Activated naive CD8-positive, alpha-beta T cell (primary cell): Measurements from ENCODE around the gene USE1.

Experiments used
- H3K27ac Mint-ChIP-seq: one replicate; pipeline ENCODE4 v1.8.0; 2021; ENCODE audit warnings: mixed read lengths
- H3K27me3 Mint-ChIP-seq: one replicate; pipeline ENCODE4 v1.8.0; 2021; ENCODE audit warnings: mixed read lengths
- H3K36me3 Mint-ChIP-seq: one replicate; pipeline ENCODE4 v1.8.0; 2021; ENCODE audit warnings: mixed read lengths
- H3K4me1 Mint-ChIP-seq: one replicate; pipeline ENCODE4 v1.8.0; 2021; ENCODE audit warnings: low read depth, mixed read lengths
- H3K4me3 Mint-ChIP-seq: one replicate; pipeline ENCODE4 v1.8.0; 2021; ENCODE audit warnings: mild to moderate bottlenecking, mixed read lengths
- H3K9me3 Mint-ChIP-seq: one replicate; pipeline ENCODE4 v1.8.0; 2021; ENCODE audit warnings: low read depth, mixed read lengths

Gene USE1

GRCh38 chr19:17237747-17238706 is 22.9 kb downstream of the USE1 start:
- no peaks in the 10 kb centered on the region for H3K9me3 Mint-ChIP-seq
- H3K27me3 Mint-ChIP-seq, result no peaks in the 10 kb centered on the region
- peak overlapping the region; percentile 52 for H3K4me3 Mint-ChIP-seq
- no peaks in the 10 kb centered on the region for H3K36me3 Mint-ChIP-seq
- H3K4me1 Mint-ChIP-seq, result peaks cover 6% of the 10 kb centered on the region
- no peak overlapping the region for H3K27ac Mint-ChIP-seq

DNA sequence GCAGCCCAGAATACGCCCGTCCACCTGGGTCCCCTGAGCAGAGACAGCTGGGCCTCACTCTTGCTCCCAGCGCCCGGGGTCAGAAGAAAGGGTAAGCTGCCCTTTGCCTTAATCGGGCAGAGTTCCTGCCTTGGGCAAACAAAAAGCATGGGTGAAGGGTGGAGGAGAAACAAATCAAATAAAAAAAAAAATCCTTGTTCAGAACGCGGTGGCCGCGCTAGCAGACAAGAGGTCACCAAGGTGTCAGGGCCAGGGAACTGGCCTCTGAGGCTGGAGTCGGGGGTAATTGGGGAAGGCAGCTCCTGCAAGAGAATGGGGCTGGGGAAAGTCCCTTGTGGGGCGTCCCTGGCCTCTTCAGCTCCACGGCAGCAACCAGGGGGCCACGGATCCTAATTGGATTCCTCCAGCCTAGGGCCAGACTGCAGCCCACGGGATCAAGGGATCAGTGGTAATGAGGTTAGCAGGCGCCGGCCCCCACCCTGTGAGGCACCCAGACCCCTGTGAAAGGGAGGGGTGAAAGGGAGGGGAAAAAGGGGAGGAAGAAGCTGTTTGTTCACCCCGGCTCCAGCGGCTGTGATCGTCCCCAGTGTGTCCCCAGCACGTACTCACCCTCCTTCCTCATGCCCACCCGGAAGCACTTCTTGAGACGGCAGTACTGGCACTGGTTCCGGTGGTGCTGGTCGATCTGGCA is 25.1 kb downstream of the USE1 start:
- Mint-ChIP-seq H3K27me3 (no peaks in the 10 kb centered on the region), H3K27ac (no peak overlapping the region), H3K36me3 (no peaks in the 10 kb centered on the region), H3K9me3 (no peaks in the 10 kb centered on the region), H3K4me3 (no peak overlapping the region), H3K4me1 (no peaks in the 10 kb centered on the region)

- Mint-ChIP-seq H3K36me3 (no peaks in the 10 kb centered on the region), H3K4me1 (no peaks in the 10 kb centered on the region), H3K9me3 (no peaks in the 10 kb centered on the region), H3K27ac (no peak overlapping the region), H3K4me3 (no peak overlapping the region), H3K27me3 (no peaks in the 10 kb centered on the region)
Observed at GRCh38 chr19:17240826-17241399, 25.8 kb downstream of the USE1 start.

GRCh38 chr19:17242431-17243208 is 27.5 kb downstream of the USE1 start:
- no peaks in the 10 kb centered on the region for H3K36me3 Mint-ChIP-seq
- no peaks in the 10 kb centered on the region for H3K9me3 Mint-ChIP-seq
- H3K27me3 Mint-ChIP-seq, result no peaks in the 10 kb centered on the region
- no peaks in the 10 kb centered on the region for H3K4me1 Mint-ChIP-seq
- H3K27ac Mint-ChIP-seq, result no peak overlapping the region
- no peak overlapping the region for H3K4me3 Mint-ChIP-seq

DNA sequence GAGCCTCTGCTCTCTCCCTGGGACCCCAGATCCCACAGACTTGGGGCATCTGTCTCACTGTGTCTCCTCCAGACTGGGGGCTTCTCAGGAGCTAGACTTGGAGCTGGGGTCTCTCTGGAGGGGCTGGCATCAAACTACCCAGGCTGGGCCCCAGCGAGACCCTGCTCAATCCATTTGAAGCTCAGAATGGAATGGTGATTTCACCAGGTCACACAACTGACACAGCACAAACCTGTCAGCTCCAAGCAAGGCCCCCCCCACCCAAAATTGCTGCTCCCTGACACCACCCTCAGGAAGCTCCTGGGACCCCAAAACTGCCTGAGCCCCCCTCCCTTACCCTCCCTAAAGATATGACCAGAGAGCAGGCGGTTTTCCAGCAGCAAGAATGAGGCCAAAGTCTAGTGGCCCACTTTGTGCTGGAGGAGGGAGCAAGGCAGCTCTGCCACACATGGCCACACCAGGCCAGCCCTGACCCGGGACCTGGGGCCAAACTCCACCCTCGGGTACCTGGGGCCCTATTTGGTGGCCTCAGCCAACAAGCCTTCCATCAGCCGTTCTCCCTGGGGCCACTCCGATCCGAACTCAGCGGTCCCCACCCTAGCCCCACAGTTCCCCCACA is 28.2 kb downstream of the USE1 start:
- no peak overlapping the region for H3K27ac Mint-ChIP-seq
- no peaks in the 10 kb centered on the region for H3K27me3 Mint-ChIP-seq
- H3K36me3 Mint-ChIP-seq, result no peaks in the 10 kb centered on the region

DNA sequence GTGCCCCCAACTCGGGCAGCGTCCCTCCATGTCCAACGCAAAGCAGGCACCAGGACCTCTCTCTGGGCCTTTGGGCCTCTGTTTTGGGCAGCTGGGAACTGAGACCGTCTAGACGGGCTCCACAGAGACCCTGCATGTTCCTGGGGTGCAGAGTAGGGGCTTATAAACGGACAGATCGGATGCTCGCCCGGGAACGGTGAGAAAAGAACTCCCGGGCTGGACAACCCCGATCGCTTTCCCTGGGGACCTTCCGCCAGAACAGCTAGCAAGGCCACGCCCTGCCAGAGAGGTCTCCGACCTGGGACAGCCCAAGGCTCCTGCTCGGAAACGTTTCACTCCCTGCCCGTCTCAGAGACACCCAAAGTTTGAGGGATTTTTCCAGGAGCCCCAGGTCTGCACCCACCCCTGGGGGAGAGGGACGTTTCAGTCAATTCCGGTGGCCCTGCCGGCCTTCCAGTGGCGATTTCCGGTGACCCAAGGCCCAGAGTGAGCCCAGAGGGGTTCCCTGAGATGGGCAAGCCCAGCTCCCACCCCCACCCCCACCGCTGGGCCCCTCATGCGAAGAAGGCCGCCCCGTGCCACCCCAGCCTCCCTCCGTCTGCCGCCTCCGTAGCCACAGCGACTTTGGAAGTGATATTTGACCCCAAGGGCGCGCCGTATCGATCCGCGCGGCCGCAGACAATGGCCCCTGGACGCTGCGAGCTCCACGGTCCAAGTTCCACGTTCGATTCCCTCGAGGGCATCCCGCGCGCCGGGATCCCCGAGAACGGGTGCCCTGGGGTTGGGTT is 28.9 kb downstream of the USE1 start:
- H3K36me3 Mint-ChIP-seq, result no peaks in the 10 kb centered on the region
- no peak overlapping the region for H3K27ac Mint-ChIP-seq
- no peaks in the 10 kb centered on the region for H3K9me3 Mint-ChIP-seq
- no peaks in the 10 kb centered on the region for H3K4me1 Mint-ChIP-seq
- peak overlapping the region; percentile 63 for H3K4me3 Mint-ChIP-seq
- H3K27me3 Mint-ChIP-seq, result no peaks in the 10 kb centered on the region

More for the DNA sequence above, 28.2 kb downstream of the USE1 start:
- Mint-ChIP-seq H3K4me3 (peak overlapping the region; percentile 42), H3K9me3 (no peaks in the 10 kb centered on the region), H3K4me1 (no peaks in the 10 kb centered on the region)

GRCh38 chr19:17244618-17245534 is 29.7 kb downstream of the USE1 start:
- no peaks in the 10 kb centered on the region for H3K9me3 Mint-ChIP-seq
- no peaks in the 10 kb centered on the region for H3K27me3 Mint-ChIP-seq
- no peaks in the 10 kb centered on the region for H3K36me3 Mint-ChIP-seq
- peak overlapping the region; percentile 63 for H3K4me3 Mint-ChIP-seq
- H3K27ac Mint-ChIP-seq, result no peak overlapping the region
- H3K4me1 Mint-ChIP-seq, result no peaks in the 10 kb centered on the region

DNA sequence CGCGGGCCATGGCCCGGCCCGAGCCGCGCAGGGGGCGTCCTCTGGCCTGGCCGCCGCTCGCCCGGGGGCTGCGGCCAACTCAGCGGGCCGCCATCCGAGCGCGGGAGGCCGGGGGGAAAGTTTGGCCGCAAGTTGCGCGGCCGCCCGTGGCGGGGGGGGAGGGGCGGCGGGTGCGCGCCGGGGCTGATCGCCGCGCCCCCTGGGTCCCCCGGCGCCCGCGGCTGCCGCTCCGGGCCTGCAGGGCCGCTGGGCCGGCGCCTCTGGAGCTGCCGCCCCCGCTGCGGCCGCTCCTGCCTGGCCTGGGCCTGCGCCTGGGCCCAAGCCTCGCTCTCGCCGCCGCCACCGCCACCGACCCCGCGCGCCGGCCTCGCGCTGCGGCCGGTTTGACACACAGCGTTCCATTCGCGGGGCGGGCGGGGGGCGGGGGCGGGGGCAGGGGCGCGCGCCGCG is 30.4 kb downstream of the USE1 start, which contains the start of gene NR2F6:
NR2F6 (minus strand) TSS at position 385 of the 450 bp plus-strand sequence. CDS start 699 bp downstream, outside the sequence.
- Mint-ChIP-seq H3K9me3 (no peaks in the 10 kb centered on the region), H3K4me1 (no peaks in the 10 kb centered on the region), H3K4me3 (peak within 1 kb of the TSS; percentile 83), H3K27ac (no peak within 1 kb of the TSS), H3K36me3 (no peaks in the 10 kb centered on the region), H3K27me3 (no peaks in the 10 kb centered on the region)

- Mint-ChIP-seq H3K36me3 (no peaks in the 10 kb centered on the region), H3K9me3 (no peaks in the 10 kb centered on the region), H3K4me1 (no peaks in the 10 kb centered on the region), H3K27ac (no peak overlapping the region), H3K4me3 (peak overlapping the region; percentile 60), H3K27me3 (no peaks in the 10 kb centered on the region)
Observed at GRCh38 chr19:17246681-17247425, 31.7 kb downstream of the USE1 start.

DNA sequence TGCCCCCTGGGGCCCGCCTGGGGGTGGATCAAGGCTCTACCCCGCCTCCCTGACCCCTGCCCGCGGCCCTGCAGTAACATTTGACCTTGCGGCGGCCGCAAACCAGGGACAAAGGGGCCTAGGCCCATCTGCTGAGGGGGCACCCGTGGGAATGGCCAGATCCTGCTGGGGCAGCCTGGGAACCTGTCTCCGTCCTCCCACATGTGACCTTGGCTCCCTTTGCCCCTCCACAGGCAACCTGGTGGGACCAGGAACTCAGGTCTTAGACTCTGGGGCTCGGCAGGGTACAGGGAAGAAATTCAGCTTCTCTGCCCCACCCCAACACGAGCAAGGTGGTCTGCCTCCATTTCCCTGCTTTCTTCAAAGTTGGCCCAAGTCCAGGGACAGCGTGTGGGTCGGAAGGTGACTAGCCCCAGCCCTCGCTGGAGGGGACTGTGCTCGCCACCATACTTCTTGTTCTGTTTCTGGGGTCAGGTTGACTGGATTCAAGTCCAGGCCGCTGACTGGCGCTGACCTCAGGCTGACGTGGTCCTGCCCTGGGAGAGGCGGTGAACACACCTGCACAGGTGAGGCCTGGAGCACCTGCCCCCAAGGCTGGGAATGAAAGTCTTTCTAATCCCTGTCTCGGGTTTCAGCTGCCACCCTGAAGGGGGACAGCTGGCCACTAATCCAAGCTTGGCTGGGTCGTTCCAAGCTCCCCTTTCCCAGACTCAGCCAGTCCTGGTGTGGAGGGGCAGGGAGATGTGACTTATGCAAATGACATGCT is 33.0 kb downstream of the USE1 start:
- Mint-ChIP-seq H3K27ac (no peak overlapping the region), H3K27me3 (no peaks in the 10 kb centered on the region), H3K9me3 (no peaks in the 10 kb centered on the region), H3K36me3 (no peaks in the 10 kb centered on the region), H3K4me3 (no peak overlapping the region), H3K4me1 (no peaks in the 10 kb centered on the region)

DNA sequence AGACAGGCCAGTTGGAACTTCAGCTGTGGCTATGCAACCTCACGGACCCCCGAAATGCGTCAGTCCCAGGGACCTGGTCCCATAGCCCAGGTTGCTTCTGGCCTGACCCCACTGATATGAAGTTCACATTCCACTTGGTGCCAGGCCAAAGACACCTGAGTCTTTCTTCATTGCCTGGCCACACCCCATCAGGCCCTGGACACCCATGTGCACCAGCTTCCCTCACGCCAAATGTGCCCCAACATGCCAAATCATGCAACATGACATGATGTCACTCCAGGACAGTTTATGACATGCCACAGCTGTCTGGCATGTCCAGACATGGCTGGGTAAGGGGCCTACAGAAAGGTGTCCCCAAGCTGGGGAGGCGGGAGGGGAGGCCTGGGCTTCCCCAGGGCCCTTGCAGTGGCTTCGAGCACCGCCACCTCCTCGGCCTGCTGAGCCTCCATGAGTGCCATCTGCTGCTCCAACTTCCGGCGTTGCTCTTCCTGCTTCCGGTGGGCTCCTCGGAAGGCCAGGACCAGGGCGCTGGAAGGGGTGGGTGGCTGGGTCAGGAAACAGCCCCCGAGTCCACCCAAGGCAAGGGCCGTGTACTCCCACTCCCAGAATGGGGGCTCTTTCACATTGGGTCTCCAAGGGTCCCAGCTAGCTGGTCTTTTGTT is 34.9 kb downstream of the USE1 start:
- Mint-ChIP-seq H3K27ac (no peak overlapping the region), H3K9me3 (no peaks in the 10 kb centered on the region), H3K4me1 (no peaks in the 10 kb centered on the region), H3K36me3 (no peaks in the 10 kb centered on the region), H3K27me3 (no peaks in the 10 kb centered on the region), H3K4me3 (no peak overlapping the region)
